Measurements from ENCODE around the gene SMTN.

DNA sequence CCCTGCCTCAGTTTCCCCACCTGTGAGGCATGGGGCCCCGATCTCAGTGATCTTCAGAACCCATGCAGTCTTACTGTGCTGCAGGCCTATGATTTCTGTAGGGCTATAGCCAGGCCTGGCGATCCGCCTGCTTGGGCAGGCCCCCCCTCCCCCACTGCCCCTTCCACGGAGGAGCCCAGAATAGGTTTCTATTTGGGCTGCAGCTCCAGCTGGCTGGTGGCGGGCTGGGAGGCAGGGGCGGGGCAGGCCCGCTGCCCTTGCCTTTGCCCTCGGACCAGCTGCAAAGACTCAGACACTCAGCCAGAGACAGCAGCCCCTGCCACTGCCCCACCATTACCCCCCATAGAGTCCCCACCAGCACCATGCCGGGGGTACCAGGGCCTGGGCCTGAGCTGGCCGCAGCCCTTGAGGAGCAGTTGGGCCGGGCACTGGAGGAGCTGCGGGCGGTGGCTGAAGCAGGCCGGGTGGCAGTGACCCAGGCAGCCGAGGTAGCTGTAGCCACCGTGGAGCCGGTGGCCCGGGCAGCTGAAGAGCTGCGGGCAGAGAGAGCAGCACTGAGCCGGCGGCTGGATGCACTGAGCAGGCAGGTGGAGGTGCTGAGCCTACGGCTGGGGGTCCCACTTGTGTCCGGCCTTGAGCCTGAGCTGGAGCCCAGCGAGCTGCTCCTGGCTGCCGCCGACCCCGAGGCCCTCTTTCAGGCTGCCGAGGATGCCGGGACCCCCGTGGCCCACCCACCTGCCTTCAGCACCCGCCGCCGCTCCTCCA lies 12.2 kb downstream of the SMTN start:
- TF ChIP-seq POLR2AphosphoS5 (IDR thresholded peaks at IDR 0.05; ENCODE audit: low read depth, low read length) (no peak), POLR2A (IDR thresholded peaks at IDR 0.05; ENCODE audit: low read depth, low read length) (no peak), TAF1 (IDR thresholded peaks at IDR 0.05; ENCODE audit: borderline replicate concordance, low read depth, low read length) (no peak)
